ENCODE data around the gene SMIM41.

The SMIM41 gene

DNA sequence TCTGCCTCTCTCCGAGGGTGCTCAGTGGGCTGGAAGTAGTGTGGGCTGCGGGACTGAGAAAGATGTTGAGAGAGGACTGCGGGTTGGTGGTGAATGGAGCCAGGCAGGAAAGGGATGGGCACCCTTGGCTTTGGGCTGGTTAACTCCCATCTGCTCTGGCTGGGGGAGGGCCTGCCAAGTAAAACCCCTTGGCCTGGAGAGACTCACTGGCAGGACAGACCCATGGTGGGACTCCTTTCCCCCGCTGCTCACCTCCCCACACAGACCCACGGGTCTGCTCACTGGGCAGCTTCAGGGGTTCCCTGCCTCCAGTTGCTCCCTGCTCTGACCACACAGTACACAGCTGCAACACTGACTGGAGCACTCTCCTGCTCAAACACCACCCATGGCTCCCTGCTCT lies 58.2 kb downstream of the SMIM41 start:
- TF ChIP-seq, protein P1, sequence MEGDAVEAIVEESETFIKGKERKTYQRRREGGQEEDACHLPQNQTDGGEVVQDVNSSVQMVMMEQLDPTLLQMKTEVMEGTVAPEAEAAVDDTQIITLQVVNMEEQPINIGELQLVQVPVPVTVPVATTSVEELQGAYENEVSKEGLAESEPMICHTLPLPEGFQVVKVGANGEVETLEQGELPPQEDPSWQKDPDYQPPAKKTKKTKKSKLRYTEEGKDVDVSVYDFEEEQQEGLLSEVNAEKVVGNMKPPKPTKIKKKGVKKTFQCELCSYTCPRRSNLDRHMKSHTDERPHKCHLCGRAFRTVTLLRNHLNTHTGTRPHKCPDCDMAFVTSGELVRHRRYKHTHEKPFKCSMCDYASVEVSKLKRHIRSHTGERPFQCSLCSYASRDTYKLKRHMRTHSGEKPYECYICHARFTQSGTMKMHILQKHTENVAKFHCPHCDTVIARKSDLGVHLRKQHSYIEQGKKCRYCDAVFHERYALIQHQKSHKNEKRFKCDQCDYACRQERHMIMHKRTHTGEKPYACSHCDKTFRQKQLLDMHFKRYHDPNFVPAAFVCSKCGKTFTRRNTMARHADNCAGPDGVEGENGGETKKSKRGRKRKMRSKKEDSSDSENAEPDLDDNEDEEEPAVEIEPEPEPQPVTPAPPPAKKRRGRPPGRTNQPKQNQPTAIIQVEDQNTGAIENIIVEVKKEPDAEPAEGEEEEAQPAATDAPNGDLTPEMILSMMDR (IDR thresholded peaks at IDR 0.05; ENCODE audit: control insufficient read depth, insufficient read depth, low read depth, low read length, missing control alignments) = no peak
- no peak for DNase-seq (ENCODE audit: low read depth)
- H3K4me3 ChIP-seq (ENCODE audit: control insufficient read depth, low read depth, low read length) = no peak overlapping the region

DNA sequence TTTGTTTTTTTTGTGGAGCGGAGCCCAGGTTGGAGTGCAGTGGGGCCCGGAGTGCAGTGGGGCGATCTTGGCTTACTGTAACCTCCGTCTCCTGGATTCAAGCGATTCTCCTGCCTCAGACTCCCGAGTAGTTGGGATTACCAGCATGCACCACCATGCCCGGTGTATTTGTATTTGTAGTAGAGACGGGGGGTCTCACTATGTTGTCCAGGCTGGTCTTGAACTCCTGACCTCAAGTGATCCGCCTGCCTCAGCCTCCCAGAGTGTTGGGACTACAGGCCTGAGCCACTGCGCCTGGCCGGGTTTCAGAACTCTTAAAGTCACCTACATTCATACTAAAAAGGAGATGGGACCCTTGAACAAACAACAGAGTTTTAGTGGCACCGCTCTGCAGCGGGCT lies 59.6 kb downstream of the SMIM41 start:
- TF ChIP-seq, protein P1 (IDR thresholded peaks at IDR 0.05; ENCODE audit: control insufficient read depth, insufficient read depth, low read depth, low read length, missing control alignments) = no peak

DNA sequence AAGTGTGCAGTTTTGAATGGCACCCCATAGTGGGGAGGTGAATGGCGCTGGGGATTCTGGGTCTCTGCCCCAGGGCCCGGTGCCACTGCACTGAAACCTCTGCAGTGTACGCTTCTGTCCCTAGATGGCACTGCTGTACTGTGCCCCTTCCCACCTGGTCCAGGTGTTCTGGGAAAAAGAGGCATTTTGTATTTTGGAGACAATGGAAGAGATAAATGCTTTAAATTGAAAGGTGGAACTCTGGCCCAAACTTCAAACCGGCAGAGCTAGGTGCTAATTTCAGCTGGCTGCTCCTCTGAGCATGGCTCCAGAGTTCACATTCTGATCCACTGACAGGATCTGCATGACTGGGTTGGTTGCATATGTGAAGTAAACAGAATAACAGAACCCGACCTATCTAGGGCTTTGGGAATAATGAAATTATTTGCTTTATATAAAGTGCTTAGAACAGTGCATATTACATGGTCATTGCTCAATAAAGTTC lies 60.1 kb downstream of the SMIM41 start:
- DNase-seq (ENCODE audit: low read depth) = no peak
- TF ChIP-seq, protein P1 (IDR thresholded peaks at IDR 0.05; ENCODE audit: control insufficient read depth, insufficient read depth, low read depth, low read length, missing control alignments) = peak; percentile 78
- no peak overlapping the region for H3K4me3 ChIP-seq (ENCODE audit: control insufficient read depth, low read depth, low read length)

More for the DNA sequence above, 59.6 kb downstream of the SMIM41 start:
- H3K4me3 ChIP-seq (ENCODE audit: control insufficient read depth, low read depth, low read length) = no peak overlapping the region
- no peak for DNase-seq (ENCODE audit: low read depth)

DNA sequence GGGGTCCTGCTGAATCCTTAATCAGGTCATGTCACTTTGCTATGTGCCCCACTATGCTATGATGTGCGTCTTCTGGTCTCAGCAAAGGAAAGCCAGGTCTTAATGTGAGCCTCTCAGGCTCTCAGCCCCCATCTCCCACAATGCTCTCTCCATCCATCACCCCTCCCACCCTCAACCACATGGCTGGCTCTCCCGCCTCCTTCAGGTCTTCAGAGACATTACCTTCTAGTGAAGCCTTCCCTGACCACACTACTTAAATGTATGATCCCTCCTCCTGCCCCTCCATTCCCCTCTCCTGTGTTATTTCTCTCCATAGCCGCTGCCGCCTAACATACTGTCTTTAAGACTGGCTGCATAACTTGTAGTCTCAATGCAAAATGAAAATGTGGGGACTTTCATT lies 61.8 kb downstream of the SMIM41 start:
- H3K4me3 ChIP-seq (ENCODE audit: control insufficient read depth, low read depth, low read length) = no peak overlapping the region
- TF ChIP-seq, protein P1 (IDR thresholded peaks at IDR 0.05; ENCODE audit: control insufficient read depth, insufficient read depth, low read depth, low read length, missing control alignments) = no peak
- no peak for DNase-seq (ENCODE audit: low read depth)

DNA sequence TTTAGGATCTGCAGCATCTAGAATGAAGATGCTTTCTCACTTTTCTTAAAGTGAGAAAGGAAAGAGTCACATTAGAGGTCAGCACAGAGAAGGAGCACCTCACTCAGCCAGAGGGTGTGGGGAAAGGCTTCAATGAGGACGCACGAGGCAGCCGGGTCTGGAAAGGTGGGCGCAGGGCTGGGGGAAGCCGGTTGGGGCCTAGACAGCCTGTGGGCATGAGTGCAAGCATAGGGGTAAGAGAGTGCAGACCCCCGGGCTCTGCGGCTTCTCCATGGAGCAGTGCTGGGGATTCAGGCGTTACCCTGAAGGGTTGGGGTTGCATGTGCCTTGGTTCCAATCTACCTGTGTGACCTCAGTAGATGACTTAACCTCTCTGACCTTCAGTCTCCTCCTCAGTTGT lies 62.4 kb downstream of the SMIM41 start:
- no peak overlapping the region for H3K4me3 ChIP-seq (ENCODE audit: control insufficient read depth, low read depth, low read length)
- no peak for DNase-seq (ENCODE audit: low read depth)
- TF ChIP-seq, protein P1 (IDR thresholded peaks at IDR 0.05; ENCODE audit: control insufficient read depth, insufficient read depth, low read depth, low read length, missing control alignments) = no peak

DNA sequence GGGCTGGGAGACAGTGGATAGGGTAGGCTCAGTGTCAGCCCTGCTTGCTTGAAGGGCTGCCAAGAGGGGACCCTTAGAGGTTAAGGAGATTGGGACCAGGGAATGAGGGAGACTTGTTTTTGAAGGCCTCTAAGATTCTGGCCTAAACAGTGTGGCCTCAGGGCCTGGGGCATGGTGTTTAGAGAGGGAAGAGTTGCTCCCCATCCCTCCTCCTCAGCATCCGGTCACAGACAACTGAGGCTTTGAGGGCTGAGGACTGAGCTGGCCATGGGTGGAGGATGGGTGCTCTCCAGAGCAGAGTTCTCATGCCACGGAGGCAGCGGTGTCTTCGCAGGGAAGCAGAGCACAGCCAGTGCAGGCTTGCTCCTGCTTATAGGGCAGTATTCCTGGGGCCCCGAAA lies 62.9 kb downstream of the SMIM41 start:
- no peak overlapping the region for H3K4me3 ChIP-seq (ENCODE audit: control insufficient read depth, low read depth, low read length)
- TF ChIP-seq, protein P1 (IDR thresholded peaks at IDR 0.05; ENCODE audit: control insufficient read depth, insufficient read depth, low read depth, low read length, missing control alignments) = no peak
- DNase-seq (ENCODE audit: low read depth) = no peak
